NT2/D1 (cell line): ENCODE measurements around the gene ZNF469.

Experiments
- SUZ12 ChIP-seq: IDR thresholded peaks from 2 replicates; pipeline ENCODE4 v1.6.1; 2011; ENCODE audit not compliant: insufficient read length, insufficient read depth; ENCODE audit errors: extremely low read depth
- YY1 ChIP-seq: IDR thresholded peaks from 2 replicates; pipeline ENCODE4 v1.6.1; 2011; ENCODE audit not compliant: insufficient read length, insufficient read depth
- ZNF274 ChIP-seq: IDR thresholded peaks from 2 replicates; pipeline ENCODE4 v1.6.1; 2011; ENCODE audit warnings: mild to moderate bottlenecking, low read depth, low read length

DNA sequence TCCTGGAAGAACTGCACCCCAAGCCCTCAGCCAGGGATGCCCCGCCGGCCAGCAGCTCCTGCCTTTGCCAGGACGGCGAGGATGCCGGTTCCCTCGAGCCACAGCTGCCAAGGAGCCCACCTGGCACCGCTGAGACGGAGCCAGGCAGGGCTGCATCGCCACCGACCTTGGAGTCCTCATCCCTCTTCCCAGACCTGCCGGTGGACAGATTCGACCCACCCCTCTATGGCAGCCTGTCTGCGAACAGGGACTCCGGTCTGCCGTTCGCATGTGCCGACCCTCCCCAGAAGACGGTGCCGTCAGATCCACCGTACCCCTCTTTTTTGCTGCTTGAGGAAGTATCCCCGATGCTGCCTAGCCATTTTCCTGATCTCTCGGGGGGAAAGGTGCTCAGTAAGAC lies 48.9 kb downstream of the ZNF469 start:
- TF ChIP-seq ZNF274 = no peak
- no peak for TF ChIP-seq YY1
- TF ChIP-seq SUZ12 = no peak
